K562 (cell line): ENCODE results near the gene MTO1. TPM values are rescaled to one million over a fixed set of nuclear protein-coding genes. Genes with fewer than 3 reads are reported as not detected.
A peak's percentile ranks its signal among the peaks of the same experiment; 100 is the strongest.

Experiments used
- ADNP ChIP-seq: fragments of 200-800 bp; sonication (Bioruptor generic); IDR thresholded peaks from 2 replicates; pipeline ENCODE4 v1.6.1; 2016; ENCODE audit warnings: missing genetic modification characterization, missing compliant biosample characterization
- ETV6 ChIP-seq, 3 experiments: fragments of 150-350 bp in 1 of 3; sonication (generic) in 1 of 3; formaldehyde crosslinking in 1 of 3; IDR thresholded peaks; 2 replicates each; pipeline versions ENCODE4 v1.6.1 to v1.8.0; 2014 to 2022; ENCODE audit warnings: borderline replicate concordance in 2 of 3, low read depth in 2 of 3, antibody characterized with exemption in 1 of 3, low read length in 1 of 3, mild to moderate bottlenecking in 1 of 3, missing genetic modification reagents in 1 of 3
- FOSL1 ChIP-seq: fragments of 200-800 bp; sonication (Bioruptor generic); conservative IDR thresholded peaks from 2 replicates; pipeline ENCODE4 v1.6.1; 2016; ENCODE audit warnings: missing genetic modification characterization, missing compliant biosample characterization
- MCM2 ChIP-seq: fragments of 450-650 bp; IDR thresholded peaks from 2 replicates; pipeline ENCODE4 v1.6.1; 2017; ENCODE audit warnings: low read depth, mild to moderate bottlenecking
- MED1 ChIP-seq: sonication (generic); formaldehyde crosslinking; IDR thresholded peaks from 2 replicates; pipeline ENCODE4 v1.8.1; 2023; ENCODE audit warnings: missing genetic modification reagents, borderline replicate concordance
- MTA1 ChIP-seq: fragments of 450-650 bp; IDR thresholded peaks from 2 replicates; pipeline ENCODE4 v1.6.1; 2017; ENCODE audit warnings: borderline replicate concordance
- NCOA1 ChIP-seq: fragments of 450-650 bp; IDR thresholded peaks from 2 replicates; pipeline ENCODE4 v1.6.1; 2016; ENCODE audit warnings: low read depth
- NCOR1 ChIP-seq: fragments of 450-650 bp; IDR thresholded peaks from 2 replicates; pipeline ENCODE4 v1.6.1; 2016; ENCODE audit warnings: mild to moderate bottlenecking, moderate library complexity
- ZKSCAN8 ChIP-seq: fragments of 200-800 bp; sonication (Bioruptor generic); IDR thresholded peaks from 2 replicates; pipeline ENCODE4 v1.6.1; 2016; ENCODE audit warnings: missing genetic modification characterization, missing compliant biosample characterization
- ZNF583 ChIP-seq: fragments of 250-450 bp; sonication (Bioruptor Pico); IDR thresholded peaks from 2 replicates; pipeline ENCODE4 v1.4.0; 2020
- ZNF77 ChIP-seq: fragments of 250-450 bp; sonication (Bioruptor Pico); IDR thresholded peaks from 2 replicates; pipeline ENCODE4 v1.5.0; 2020
- polyA plus RNA-seq, 8 experiments: library from polyadenylated mRNA; depleted of rRNA in 4 of 8; stranded (reverse) in 5 of 8; unstranded in 3 of 8; fragments of >200 nt; fragmentation: Nextera tagmentation in 2 of 8; fragmentation: Illumina TruSeq in 1 of 8; extraction: Ambion mirVana in 2 of 8; extraction: Trizol in 1 of 8; gene quantifications; 2 replicates each; pipeline versions ENCODE4 v1.2.1 to v1.2.3, GENCODE V29; 2011 to 2014; ENCODE audit warnings: inconsistent platforms in 1 of 8, missing spikeins in 1 of 8
- total RNA-seq, 7 experiments: library from RNA; depleted of rRNA in 6 of 7; stranded (reverse); fragments of >200 nt in 6 of 7; fragmentation: Illumina TruSeq in 2 of 7; extraction: Trizol in 2 of 7; gene quantifications; 2 replicates each; pipeline versions ENCODE4 v1.2.1 to v1.2.3, GENCODE V29; 2011 to 2021; ENCODE audit warnings: low replicate concordance in 1 of 7
- TF ChIP-seq, protein P1 (sequence below), 2 experiments: fragments of 450-650 bp; formaldehyde crosslinking in 1 of 2; IDR thresholded peaks; 2 replicates each; pipeline versions ENCODE4 v1.4.0 to v1.6.1; 2014 to 2020; ENCODE audit warnings: mild to moderate bottlenecking in 2 of 2, borderline replicate concordance in 1 of 2, low read depth in 1 of 2
- TF ChIP-seq, protein P2 (sequence below): fragments of 250-450 bp; sonication (Bioruptor Pico); IDR thresholded peaks from 2 replicates; pipeline ENCODE4 v1.5.0; 2020; ENCODE audit warnings: mild to moderate bottlenecking
- TF ChIP-seq, protein P3 (sequence below): fragments of 450-650 bp; IDR thresholded peaks from 2 replicates; pipeline ENCODE4 v1.7.0; 2016; ENCODE audit warnings: borderline replicate concordance

The MTO1 gene
- total and polyA plus RNA-seq, 9 of the 15 experiments (the other 6 are each of a cell fraction or from before 2014, with no cell fraction given): 33.4 to 62.3 (median 50.6) TPM

DNA sequence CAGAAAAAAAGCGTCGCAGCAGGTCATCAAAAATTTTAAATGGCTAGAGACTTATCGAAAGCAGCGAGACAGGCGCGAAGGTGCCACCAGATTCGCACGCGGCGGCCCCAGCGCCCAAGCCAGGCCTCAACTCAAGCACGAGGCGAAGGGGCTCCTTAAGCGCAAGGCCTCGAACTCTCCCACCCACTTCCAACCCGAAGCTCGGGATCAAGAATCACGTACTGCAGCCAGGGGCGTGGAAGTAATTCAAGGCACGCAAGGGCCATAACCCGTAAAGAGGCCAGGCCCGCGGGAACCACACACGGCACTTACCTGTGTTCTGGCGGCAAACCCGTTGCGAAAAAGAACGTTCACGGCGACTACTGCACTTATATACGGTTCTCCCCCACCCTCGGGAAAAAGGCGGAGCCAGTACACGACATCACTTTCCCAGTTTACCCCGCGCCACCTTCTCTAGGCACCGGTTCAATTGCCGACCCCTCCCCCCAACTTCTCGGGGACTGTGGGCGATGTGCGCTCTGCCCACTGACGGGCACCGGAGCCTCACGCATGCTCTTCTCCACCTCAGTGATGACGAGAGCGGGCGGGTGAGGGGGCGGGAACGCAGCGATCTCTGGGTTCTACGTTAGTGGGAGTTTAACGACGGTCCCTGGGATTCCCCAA is 59.3 kb downstream of the MTO1 start, which contains the start of gene EEF1A1 (continued):
- TF ChIP-seq, protein P1, sequence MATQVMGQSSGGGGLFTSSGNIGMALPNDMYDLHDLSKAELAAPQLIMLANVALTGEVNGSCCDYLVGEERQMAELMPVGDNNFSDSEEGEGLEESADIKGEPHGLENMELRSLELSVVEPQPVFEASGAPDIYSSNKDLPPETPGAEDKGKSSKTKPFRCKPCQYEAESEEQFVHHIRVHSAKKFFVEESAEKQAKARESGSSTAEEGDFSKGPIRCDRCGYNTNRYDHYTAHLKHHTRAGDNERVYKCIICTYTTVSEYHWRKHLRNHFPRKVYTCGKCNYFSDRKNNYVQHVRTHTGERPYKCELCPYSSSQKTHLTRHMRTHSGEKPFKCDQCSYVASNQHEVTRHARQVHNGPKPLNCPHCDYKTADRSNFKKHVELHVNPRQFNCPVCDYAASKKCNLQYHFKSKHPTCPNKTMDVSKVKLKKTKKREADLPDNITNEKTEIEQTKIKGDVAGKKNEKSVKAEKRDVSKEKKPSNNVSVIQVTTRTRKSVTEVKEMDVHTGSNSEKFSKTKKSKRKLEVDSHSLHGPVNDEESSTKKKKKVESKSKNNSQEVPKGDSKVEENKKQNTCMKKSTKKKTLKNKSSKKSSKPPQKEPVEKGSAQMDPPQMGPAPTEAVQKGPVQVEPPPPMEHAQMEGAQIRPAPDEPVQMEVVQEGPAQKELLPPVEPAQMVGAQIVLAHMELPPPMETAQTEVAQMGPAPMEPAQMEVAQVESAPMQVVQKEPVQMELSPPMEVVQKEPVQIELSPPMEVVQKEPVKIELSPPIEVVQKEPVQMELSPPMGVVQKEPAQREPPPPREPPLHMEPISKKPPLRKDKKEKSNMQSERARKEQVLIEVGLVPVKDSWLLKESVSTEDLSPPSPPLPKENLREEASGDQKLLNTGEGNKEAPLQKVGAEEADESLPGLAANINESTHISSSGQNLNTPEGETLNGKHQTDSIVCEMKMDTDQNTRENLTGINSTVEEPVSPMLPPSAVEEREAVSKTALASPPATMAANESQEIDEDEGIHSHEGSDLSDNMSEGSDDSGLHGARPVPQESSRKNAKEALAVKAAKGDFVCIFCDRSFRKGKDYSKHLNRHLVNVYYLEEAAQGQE (IDR thresholded peaks at IDR 0.05; ENCODE audit: borderline replicate concordance): no peak
- TF ChIP-seq, protein P1 (CRISPR knock-in tag; IDR thresholded peaks at IDR 0.05; ENCODE audit: low read depth): 0 out of 2 replicates have a peak, but pooled peaks have one; percentile 56
- TF ChIP-seq FOSL1 (0 out of 2 replicates have a peak, but pooled peaks have one; percentile 30), MTA1 (0 out of 2 replicates have a peak, but pooled peaks have one; percentile 35), ETV6 (IDR thresholded peaks at IDR 0.05; ENCODE audit: borderline replicate concordance in 1 of 2, low read depth in 2 of 2, low read length in 1 of 2) (peak in 1 of 2 experiments; percentile 72; a peak in 2 of 4 replicates), ETV6 (CRISPR knock-in tag; IDR thresholded peaks at IDR 0.05; ENCODE audit: borderline replicate concordance) (no peak; the same call in 1 of the 2 replicates), NCOA1 (no peak; the same call in 1 of the 2 replicates), ZNF583 (CRISPR knock-in tag) (no peak), MCM2 (no peak), ADNP (tag) (no peak), MED1 (CRISPR knock-in tag) (no peak), NCOR1 (peak; percentile 75), ZKSCAN8 (peak; percentile 57; the same call in 1 of the 2 replicates), ZNF77 (CRISPR knock-in tag) (no peak)
- TF ChIP-seq, protein P2, sequence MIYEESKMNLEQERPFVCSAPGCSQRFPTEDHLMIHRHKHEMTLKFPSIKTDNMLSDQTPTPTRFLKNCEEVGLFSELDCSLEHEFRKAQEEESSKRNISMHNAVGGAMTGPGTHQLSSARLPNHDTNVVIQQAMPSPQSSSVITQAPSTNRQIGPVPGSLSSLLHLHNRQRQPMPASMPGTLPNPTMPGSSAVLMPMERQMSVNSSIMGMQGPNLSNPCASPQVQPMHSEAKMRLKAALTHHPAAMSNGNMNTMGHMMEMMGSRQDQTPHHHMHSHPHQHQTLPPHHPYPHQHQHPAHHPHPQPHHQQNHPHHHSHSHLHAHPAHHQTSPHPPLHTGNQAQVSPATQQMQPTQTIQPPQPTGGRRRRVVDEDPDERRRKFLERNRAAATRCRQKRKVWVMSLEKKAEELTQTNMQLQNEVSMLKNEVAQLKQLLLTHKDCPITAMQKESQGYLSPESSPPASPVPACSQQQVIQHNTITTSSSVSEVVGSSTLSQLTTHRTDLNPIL (CRISPR knock-in tag): 0 out of 2 replicates have a peak, but pooled peaks have one; percentile 26
- TF ChIP-seq, protein P3, sequence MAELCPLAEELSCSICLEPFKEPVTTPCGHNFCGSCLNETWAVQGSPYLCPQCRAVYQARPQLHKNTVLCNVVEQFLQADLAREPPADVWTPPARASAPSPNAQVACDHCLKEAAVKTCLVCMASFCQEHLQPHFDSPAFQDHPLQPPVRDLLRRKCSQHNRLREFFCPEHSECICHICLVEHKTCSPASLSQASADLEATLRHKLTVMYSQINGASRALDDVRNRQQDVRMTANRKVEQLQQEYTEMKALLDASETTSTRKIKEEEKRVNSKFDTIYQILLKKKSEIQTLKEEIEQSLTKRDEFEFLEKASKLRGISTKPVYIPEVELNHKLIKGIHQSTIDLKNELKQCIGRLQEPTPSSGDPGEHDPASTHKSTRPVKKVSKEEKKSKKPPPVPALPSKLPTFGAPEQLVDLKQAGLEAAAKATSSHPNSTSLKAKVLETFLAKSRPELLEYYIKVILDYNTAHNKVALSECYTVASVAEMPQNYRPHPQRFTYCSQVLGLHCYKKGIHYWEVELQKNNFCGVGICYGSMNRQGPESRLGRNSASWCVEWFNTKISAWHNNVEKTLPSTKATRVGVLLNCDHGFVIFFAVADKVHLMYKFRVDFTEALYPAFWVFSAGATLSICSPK: 0 out of 2 replicates have a peak, but pooled peaks have one; percentile 34
